ENCODE measurements around the gene TTC27. TPM values are rescaled to one million over a fixed set of nuclear protein-coding genes. Genes with fewer than 3 reads are reported as not detected.
"Not testable (repeated sequence)": the region's sequence is repeated elsewhere in the genome, so short reads cannot be mapped to it uniquely, and the experiment has no call there.

The TTC27 gene
- total and polyA plus RNA-seq, 8 donors, result 3.4 to 13.3 (median 9.9) TPM

GRCh38 chr2:32844253-32844652, 216.4 kb downstream of the TTC27 start:
- DNase-seq (no peak), ATAC-seq (no peak), FAIRE-seq (no peak)
- Histone ChIP-seq H3K36me3 (no peaks in the 10 kb centered on the region), H3K9me3 (no peaks in the 10 kb centered on the region), H3K4me1 (no peaks in the 10 kb centered on the region), H3K4me3 (no peak overlapping the region), H3K27me3 (no peaks in the 10 kb centered on the region), H3K27ac (no peak overlapping the region)
- WGBS, 2 donors, result 74 to 78% methylated on average over 4 of the region's 4 CpGs
- intact Hi-C loops (cut with DNase I), result no loop called here
- no peak for TF ChIP-seq CTCF (IDR thresholded peaks at IDR 0.05)

- H3K36me3 ChIP-seq; intact Hi-C loops (cut with DNase I); H3K4me1 ChIP-seq; FAIRE-seq; H3K9me3 ChIP-seq; ATAC-seq; H3K4me3 ChIP-seq; H3K27me3 ChIP-seq; H3K27ac ChIP-seq; DNase-seq: not testable (repeated sequence)
- WGBS, 2 donors, result 65 to 76% methylated on average over 4 of the region's 4 CpGs
Observed at GRCh38 chr2:32846274-32846673, 218.4 kb downstream of the TTC27 start.

- no peak overlapping the region for H3K4me3 ChIP-seq
- FAIRE-seq (no peak), DNase-seq (no peak), ATAC-seq (no peak)
- no peaks in the 10 kb centered on the region for H3K27me3 ChIP-seq
- no peaks in the 10 kb centered on the region for H3K36me3 ChIP-seq
- no peaks in the 10 kb centered on the region for H3K4me1 ChIP-seq
- no peak for TF ChIP-seq CTCF (IDR thresholded peaks at IDR 0.05)
- no peaks in the 10 kb centered on the region for H3K9me3 ChIP-seq
- intact Hi-C loops (cut with DNase I), result no loop called here
- no peak overlapping the region for H3K27ac ChIP-seq
Observed at GRCh38 chr2:32847734-32848133, 219.9 kb downstream of the TTC27 start.

DNA sequence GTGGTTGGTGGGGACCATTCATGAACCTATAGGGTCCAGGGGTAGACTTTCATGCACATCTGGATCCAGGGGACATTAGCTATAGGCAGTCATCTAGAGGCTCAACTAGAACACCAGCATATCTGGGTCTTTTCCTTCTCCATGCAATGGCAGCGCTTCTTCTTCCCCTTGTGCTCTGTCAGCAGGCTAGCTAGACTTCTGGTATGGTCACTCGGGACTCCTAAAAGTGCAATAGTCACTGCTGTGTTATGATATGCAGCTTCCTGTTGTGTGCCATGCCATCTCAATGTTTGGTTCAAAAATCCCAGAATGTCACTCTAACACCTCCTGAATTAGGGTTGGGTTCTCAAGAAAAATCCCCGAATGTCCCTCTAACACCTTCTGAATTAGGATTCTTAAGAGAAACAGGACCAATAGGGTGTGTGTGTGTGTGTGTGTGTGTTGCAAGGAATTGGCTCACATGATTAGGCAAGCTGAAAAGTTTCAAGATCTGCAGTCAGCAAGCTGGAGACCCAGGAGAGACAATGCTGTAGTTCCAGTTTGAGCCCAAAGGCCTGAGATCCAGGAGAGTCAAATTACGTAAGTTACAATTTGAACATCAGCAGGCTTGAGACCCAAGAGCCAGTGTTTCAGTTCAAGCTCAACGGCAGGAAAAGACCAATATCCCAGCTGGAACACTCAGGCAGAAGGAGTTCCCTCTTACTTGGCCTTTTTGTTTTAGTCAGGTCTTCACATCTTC, 221.8 kb downstream of the TTC27 start:
- no peak for FAIRE-seq
- ATAC-seq, result no peak
- Histone ChIP-seq H3K9me3 (no peaks in the 10 kb centered on the region), H3K27me3 (no peaks in the 10 kb centered on the region), H3K27ac (no peak overlapping the region), H3K36me3 (no peaks in the 10 kb centered on the region), H3K4me3 (no peak overlapping the region), H3K4me1 (no peaks in the 10 kb centered on the region)
- intact Hi-C loops (cut with DNase I), result no loop called here
- no peak for DNase-seq
- 72 to 78% methylated on average over 5 of the region's 5 CpGs for whole genome bisulfite sequencing, 2 donors
- no peak for TF ChIP-seq CTCF (IDR thresholded peaks at IDR 0.05)

GRCh38 chr2:32851777-32852439, 224.1 kb downstream of the TTC27 start:
- no peaks in the 10 kb centered on the region for H3K9me3 ChIP-seq
- ATAC-seq (no peak), FAIRE-seq (no peak), DNase-seq (no peak)
- WGBS, 2 donors, result 67 to 78% methylated on average over 4 of the region's 4 CpGs
- no peaks in the 10 kb centered on the region for H3K4me1 ChIP-seq
- H3K36me3 ChIP-seq, result no peaks in the 10 kb centered on the region
- no peaks in the 10 kb centered on the region for H3K27me3 ChIP-seq
- H3K27ac ChIP-seq, result no peak overlapping the region
- TF ChIP-seq CTCF (IDR thresholded peaks at IDR 0.05), result no peak
- intact Hi-C loops (cut with DNase I), result no loop called here
- H3K4me3 ChIP-seq, result no peak overlapping the region

All from pancreas (tissue), 10 donors.